ENCODE measurements around the gene PLPP4.

PLPP4 gene

DNA sequence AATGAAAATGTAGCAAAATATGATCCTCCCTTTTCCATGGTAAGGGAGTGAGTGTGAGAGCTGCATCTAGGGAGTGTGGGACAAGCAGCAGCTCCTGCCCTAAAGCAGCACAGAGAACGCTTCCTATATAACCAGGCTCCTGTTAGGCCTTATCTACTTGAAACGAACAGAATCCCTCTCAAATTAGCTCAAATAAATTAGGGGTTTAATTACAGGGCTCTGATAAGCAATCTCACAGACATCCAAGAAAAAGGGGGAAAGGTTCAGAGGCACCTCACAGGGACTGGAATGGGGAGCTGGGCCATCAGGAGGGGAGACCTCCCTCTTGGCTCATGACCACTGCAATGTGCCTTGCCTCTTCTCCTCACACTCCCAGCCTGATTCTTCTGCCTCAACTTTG lies 57.9 kb downstream of the PLPP4 start:
- Histone ChIP-seq H3F3A (ENCODE audit: insufficient read depth, low read length) (no peaks in the 10 kb centered on the region), H4K20me1 (ENCODE audit: insufficient read depth, low read length) (no peaks in the 10 kb centered on the region), H3K9me3 (replicated peaks; ENCODE audit: insufficient read depth, low read length) (no peaks in the 10 kb centered on the region), H2AFZ (ENCODE audit: low read length) (no peak overlapping the region), H3K4me2 (ENCODE audit: low read depth, low read length) (no peak overlapping the region), H3K9ac (ENCODE audit: low read length) (no peak overlapping the region), H3K79me2 (ENCODE audit: low read length) (no peaks in the 10 kb centered on the region), H3K27ac (ENCODE audit: low read length) (no peak overlapping the region), H3K9me2 (replicated peaks; ENCODE audit: insufficient read depth, low read length) (no peaks in the 10 kb centered on the region), H3K4me3 (ENCODE audit: low read length) (no peak overlapping the region), H3K36me3 (replicated peaks; ENCODE audit: insufficient read depth, low read length) (no peaks in the 10 kb centered on the region), H3K27me3 (replicated peaks; ENCODE audit: insufficient read depth, low read length) (no peaks in the 10 kb centered on the region), H3K4me1 (ENCODE audit: low read length) (no peaks in the 10 kb centered on the region)
- DNase-seq, result no peak
- TF ChIP-seq EZH2phosphoT487 (IDR thresholded peaks at IDR 0.05; ENCODE audit: low read length) (no peak), EZH2 (optimal IDR thresholded peaks at IDR 0.05; ENCODE audit: low read depth, low read length) (no peak), CTCF (IDR thresholded peaks at IDR 0.05; ENCODE audit: low read length) (no peak)

- Histone ChIP-seq H2AFZ (ENCODE audit: low read length) (no peak overlapping the region), H4K20me1 (ENCODE audit: insufficient read depth, low read length) (no peaks in the 10 kb centered on the region), H3K27me3 (replicated peaks; ENCODE audit: insufficient read depth, low read length) (no peaks in the 10 kb centered on the region), H3K36me3 (replicated peaks; ENCODE audit: insufficient read depth, low read length) (no peaks in the 10 kb centered on the region), H3K4me1 (ENCODE audit: low read length) (no peaks in the 10 kb centered on the region), H3K9me3 (replicated peaks; ENCODE audit: insufficient read depth, low read length) (no peaks in the 10 kb centered on the region), H3F3A (ENCODE audit: insufficient read depth, low read length) (no peaks in the 10 kb centered on the region), H3K4me3 (ENCODE audit: low read length) (no peak overlapping the region), H3K9ac (ENCODE audit: low read length) (no peak overlapping the region), H3K9me2 (replicated peaks; ENCODE audit: insufficient read depth, low read length) (no peaks in the 10 kb centered on the region), H3K79me2 (ENCODE audit: low read length) (no peaks in the 10 kb centered on the region), H3K4me2 (ENCODE audit: low read depth, low read length) (no peak overlapping the region), H3K27ac (ENCODE audit: low read length) (no peak overlapping the region)
- DNase-seq, result no peak
- no peak for TF ChIP-seq EZH2phosphoT487 (IDR thresholded peaks at IDR 0.05; ENCODE audit: low read length)
- no peak for TF ChIP-seq CTCF (IDR thresholded peaks at IDR 0.05; ENCODE audit: low read length)
- TF ChIP-seq EZH2 (optimal IDR thresholded peaks at IDR 0.05; ENCODE audit: low read depth, low read length), result no peak
Measured at GRCh38 chr10:120515741-120516140, 58.7 kb downstream of the PLPP4 start.

DNA sequence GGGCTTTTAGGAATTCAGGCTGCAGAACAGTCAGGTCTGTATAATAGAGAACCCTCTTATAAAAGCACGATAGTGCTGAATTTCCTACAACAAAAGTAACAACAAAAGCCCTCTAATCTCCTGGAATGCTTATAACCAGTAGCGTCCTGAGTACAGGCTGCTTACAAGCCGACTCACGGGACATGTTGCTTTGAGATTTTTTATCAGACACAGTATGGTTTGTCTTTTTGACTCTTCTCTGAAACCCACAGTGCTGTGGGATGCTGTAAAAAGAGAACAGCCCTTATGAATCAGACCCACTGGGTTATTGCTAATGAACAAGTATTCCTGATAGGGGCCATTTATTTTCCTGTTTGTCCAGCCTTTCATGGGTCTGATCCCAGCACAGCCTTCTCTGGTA lies 59.4 kb downstream of the PLPP4 start:
- Histone ChIP-seq H3K9me2 (replicated peaks; ENCODE audit: insufficient read depth, low read length) (no peaks in the 10 kb centered on the region), H3K79me2 (ENCODE audit: low read length) (no peaks in the 10 kb centered on the region)
- TF ChIP-seq EZH2phosphoT487 (IDR thresholded peaks at IDR 0.05; ENCODE audit: low read length) (no peak), CTCF (IDR thresholded peaks at IDR 0.05; ENCODE audit: low read length) (no peak)

More for the DNA sequence above, 59.4 kb downstream of the PLPP4 start:
- H3K27ac ChIP-seq (ENCODE audit: low read length), result no peak overlapping the region
- H3K9ac ChIP-seq (ENCODE audit: low read length), result no peak overlapping the region
- H3K4me1 ChIP-seq (ENCODE audit: low read length), result no peaks in the 10 kb centered on the region
- H3K27me3 ChIP-seq (replicated peaks; ENCODE audit: insufficient read depth, low read length), result no peaks in the 10 kb centered on the region
- H3K36me3 ChIP-seq (replicated peaks; ENCODE audit: insufficient read depth, low read length), result no peaks in the 10 kb centered on the region
- no peaks in the 10 kb centered on the region for H3K9me3 ChIP-seq (replicated peaks; ENCODE audit: insufficient read depth, low read length)
- H3K4me3 ChIP-seq (ENCODE audit: low read length), result no peak overlapping the region
- no peak overlapping the region for H2AFZ ChIP-seq (ENCODE audit: low read length)
- H4K20me1 ChIP-seq (ENCODE audit: insufficient read depth, low read length), result no peaks in the 10 kb centered on the region
- H3K4me2 ChIP-seq (ENCODE audit: low read depth, low read length), result no peak overlapping the region
- DNase-seq, result no peak
- H3F3A ChIP-seq (ENCODE audit: insufficient read depth, low read length), result no peaks in the 10 kb centered on the region

All from MM.1S (cell line).